Measurements from ENCODE around the gene LVRN.
"Not testable (repeated sequence)": the region's sequence is repeated elsewhere in the genome, so short reads cannot be mapped to it uniquely, and the experiment has no call there.

Gene LVRN

GRCh38 chr5:115962239-115962564 lies at the start of gene LVRN:
TSS of gene LVRN (plus strand) at chr5:115962475. CDS start at chr5:115962618, 143 bp downstream.
- no peak for DNase-seq

GRCh38 chr5:115913623-115914400 lies 48.5 kb upstream of the LVRN start:
- not testable (repeated sequence) for DNase-seq

- no peak for DNase-seq
These were observed 42.0 kb upstream of the LVRN start for GRCh38 chr5:115920171-115920725.

GRCh38 chr5:115928578-115929407 lies 33.5 kb upstream of the LVRN start:
- DNase-seq: not testable (repeated sequence)

- DNase-seq: not testable (repeated sequence)
These were observed 32.1 kb upstream of the LVRN start for GRCh38 chr5:115930171-115930570.

- DNase-seq: no peak
These were observed 31.5 kb upstream of the LVRN start for GRCh38 chr5:115930630-115931337.

- no peak for DNase-seq
These were observed 29.3 kb upstream of the LVRN start for GRCh38 chr5:115932991-115933390.

- no peak for DNase-seq
These were observed 27.8 kb upstream of the LVRN start for GRCh38 chr5:115934388-115934974.

GRCh38 chr5:115936031-115936430 lies 26.2 kb upstream of the LVRN start:
- DNase-seq: no peak

- no peak for DNase-seq
These were observed 23.2 kb upstream of the LVRN start for GRCh38 chr5:115939059-115939458.

GRCh38 chr5:115940080-115940810 lies 22.0 kb upstream of the LVRN start:
- no peak for DNase-seq

- DNase-seq: no peak
These were observed 21.1 kb upstream of the LVRN start for GRCh38 chr5:115941051-115941675.

- no peak for DNase-seq
These were observed 17.8 kb upstream of the LVRN start for GRCh38 chr5:115944501-115944900.

GRCh38 chr5:115946655-115947054 lies 15.6 kb upstream of the LVRN start:
- no peak for DNase-seq

- no peak for DNase-seq
These were observed 15.0 kb upstream of the LVRN start for GRCh38 chr5:115947260-115947659.

- DNase-seq: no peak
These were observed 14.2 kb upstream of the LVRN start for GRCh38 chr5:115948091-115948534.

GRCh38 chr5:115949096-115949495 lies 13.2 kb upstream of the LVRN start:
- no peak for DNase-seq

- no peak for DNase-seq
These were observed 9.7 kb upstream of the LVRN start for GRCh38 chr5:115952588-115952987.

GRCh38 chr5:115954144-115954543 lies 8.1 kb upstream of the LVRN start:
- DNase-seq: no peak

GRCh38 chr5:115956957-115957356 lies 5.3 kb upstream of the LVRN start:
- no peak for DNase-seq
